ENCODE results near the gene SMYD5.

SMYD5 gene

DNA sequence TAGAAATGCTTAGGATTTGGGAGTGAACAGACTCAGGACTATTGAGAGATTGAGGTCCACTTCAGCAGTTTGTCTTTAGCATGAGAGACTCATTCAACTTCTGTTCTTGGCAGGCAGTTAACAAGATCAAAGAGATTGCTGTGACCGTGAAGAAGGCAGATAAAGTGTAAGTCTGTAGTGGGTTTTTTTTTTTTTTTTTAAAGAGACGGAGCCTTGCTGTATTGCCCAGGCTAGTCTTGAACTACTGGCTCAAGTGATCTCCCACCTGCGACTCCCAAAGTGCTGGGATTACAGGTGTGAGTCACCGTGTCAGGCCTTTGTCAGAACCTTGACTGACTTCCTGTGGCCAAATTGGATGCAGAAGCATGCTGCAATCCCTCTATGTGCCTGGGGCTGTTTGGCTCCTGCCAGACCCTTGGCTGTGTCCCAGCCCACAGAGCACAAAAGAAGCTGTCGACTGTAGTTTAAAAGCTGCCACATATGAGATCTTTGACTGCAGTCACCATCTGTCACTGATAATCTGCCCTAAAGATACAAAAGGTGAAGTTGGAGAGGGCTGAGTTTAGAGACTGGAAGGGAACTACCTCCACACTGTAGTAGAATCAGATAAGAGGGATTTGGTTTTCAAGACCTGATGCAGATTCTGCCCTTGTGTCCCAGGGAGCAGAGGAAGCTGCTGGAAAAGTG is 30.0 kb downstream of the SMYD5 start:
- DNase-seq = peak; percentile 63 to 79

DNA sequence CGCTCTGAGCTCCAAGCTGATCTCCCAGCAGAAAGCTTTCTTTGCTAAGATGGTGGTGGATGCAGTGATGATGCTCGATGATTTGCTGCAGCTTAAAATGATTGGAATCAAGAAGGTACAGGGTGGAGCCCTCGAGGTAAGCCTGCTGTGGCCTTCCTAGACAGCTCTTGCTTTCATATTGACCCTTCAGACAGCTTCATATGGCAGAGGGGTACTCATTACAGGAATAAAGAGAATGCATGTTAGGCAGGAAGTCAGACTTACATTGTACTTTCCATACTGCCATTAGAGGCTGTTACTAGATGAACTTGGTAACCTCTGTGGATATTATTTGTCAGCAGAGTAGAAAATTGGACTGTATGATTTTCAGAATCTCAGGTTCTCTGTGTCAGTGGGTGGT is 30.5 kb downstream of the SMYD5 start:
- DNase-seq = no peak

DNA sequence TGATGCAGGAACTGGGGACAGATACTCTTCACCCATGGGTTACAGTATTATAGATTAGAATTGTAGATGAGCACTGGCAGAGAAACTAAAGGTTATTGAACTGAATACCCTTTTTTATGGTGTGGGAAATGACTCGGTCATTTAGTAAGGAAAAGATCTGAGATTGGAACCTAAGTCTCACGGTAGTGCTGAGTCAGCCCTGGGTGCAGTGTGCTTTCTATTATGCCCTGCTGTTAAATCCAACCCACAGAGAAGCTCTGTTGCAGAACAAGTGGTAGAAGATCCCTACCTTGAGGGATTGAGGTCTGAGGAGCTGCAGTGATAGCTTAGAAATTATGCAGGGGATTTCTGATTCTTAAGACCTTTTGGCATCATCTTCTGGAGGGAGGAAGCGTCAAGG is 32.8 kb downstream of the SMYD5 start:
- no peak for DNase-seq

DNA sequence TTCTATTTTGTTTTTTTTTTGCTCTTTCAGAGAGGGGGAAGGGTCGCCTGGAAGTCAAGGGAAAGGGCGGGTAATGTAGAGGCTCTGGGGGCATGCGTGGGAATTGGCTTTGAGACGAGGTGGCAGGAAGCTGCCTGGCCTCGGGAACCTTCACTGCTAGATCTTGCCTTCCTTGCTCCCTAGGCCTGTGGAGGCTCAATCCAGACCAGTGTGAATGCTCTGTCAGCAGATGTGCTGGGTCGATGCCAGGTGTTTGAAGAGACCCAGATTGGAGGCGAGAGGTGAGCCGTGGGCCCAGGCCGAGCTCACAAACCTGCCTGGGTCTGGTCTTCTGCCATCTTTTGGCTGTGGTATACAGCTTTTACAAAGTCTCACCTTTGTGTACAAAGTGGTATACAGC is 35.6 kb downstream of the SMYD5 start:
- no peak for DNase-seq

DNA sequence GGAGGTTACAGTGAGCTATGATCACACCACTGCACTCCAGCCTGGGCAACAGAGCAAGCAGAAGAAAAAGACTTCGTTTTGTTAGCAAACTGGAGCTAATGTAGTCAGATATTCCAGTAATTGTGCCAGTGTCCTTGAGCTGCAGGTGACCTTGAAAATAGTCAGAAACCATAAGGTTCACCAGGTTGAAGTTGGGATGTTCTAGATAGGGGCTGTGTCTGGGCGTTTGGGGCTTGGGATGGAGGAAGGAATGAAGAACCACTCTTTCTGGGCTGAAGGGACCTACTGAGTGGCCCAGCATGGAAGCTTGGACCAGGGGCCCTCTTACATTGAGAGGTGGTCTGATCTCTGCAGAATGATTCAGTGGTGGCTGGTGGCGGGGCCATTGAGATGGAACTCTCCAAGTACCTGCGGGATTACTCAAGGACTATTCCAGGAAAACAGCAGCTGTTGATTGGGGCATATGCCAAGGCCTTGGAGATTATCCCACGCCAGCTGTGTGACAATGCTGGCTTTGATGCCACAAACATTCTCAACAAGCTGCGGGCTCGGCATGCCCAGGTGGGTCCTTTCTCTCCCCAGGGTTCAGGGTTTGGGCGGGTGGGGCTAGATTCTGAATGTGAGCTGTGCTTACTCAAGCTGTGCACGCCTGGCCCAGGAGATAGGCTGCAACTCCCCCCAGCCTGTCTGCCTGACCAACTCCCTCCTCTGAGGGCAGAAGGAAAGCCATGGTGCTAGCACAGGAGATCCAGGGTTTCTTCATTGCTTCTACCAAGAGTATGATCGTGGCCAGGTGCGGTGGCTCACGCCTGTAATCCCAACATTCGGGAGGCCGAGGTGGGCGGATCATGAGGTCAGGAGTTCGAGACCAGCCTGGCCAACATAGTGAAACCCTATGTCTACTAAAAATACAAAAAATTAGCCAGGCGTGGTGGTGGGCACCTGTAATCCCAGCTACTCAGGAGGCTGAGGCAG is 37.1 kb downstream of the SMYD5 start:
- no peak for DNase-seq

DNA sequence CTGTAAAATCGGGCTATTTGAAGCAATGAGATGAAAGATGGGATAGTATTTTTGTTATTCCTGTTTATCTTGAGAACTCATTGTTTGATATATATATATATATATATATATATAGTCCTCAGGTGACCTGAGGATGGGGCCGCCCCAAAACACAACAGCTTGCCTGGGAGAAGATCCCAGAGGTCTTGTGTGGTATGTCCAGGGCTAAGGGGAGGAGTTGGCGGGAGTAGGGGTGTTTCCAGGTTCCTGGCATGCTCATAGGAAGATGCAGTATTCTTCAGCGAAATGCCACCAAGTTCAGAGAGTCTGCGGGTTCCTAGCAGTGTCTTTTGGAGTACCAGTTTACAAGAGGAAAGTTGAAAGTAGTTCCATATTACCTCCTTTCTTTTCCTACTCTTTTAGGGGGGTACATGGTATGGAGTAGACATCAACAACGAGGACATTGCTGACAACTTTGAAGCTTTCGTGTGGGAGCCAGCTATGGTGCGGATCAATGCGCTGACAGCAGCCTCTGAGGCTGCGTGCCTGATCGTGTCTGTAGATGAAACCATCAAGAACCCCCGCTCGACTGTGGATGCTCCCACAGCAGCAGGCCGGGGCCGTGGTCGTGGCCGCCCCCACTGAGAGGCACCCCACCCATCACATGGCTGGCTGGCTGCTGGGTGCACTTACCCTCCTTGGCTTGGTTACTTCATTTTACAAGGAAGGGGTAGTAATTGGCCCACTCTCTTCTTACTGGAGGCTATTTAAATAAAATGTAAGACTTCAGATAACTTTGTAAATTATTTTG is 38.4 kb downstream of the SMYD5 start:
- DNase-seq = no peak

DNA sequence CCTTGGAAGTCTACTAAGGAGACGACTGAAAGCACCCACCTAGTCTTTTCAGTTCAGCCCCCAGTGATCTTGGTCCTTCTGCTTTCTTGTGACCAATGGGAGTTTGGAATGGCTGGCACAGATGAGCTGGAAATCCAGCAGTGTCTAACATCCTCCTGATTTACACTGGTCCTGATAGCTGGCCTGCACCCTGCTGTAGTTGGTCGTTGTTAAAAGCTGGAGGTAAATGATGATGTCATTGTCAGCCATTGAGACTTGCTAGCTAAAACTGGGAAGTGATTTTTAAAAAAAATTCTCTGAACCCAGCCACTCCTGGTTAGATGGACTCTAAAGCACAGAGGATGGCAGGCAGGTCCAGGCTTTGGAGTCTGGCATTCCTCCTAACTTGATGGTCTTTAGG is 39.4 kb downstream of the SMYD5 start:
- DNase-seq = peak in 1 of 2 experiments; percentile 34

DNA sequence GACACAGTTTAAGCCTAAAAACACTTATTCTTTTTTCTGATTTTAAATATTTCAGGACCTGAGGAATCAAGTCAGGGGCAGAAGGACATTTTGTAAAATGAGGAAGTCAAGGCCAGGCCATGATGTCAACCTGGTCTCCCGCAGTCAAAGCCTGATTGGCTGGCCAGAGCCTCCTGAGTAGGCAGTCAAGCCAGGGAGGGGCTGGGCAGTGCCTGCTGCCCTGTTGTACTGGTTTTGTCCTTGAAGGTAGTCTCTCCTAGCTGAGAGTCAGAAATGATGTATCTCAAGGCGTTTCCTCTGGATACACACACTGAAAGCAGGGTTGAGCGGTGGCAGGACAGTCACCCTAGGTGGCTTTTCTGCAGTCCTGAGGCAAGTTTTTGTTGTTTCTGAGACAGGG is 39.9 kb downstream of the SMYD5 start:
- no peak for DNase-seq

DNA sequence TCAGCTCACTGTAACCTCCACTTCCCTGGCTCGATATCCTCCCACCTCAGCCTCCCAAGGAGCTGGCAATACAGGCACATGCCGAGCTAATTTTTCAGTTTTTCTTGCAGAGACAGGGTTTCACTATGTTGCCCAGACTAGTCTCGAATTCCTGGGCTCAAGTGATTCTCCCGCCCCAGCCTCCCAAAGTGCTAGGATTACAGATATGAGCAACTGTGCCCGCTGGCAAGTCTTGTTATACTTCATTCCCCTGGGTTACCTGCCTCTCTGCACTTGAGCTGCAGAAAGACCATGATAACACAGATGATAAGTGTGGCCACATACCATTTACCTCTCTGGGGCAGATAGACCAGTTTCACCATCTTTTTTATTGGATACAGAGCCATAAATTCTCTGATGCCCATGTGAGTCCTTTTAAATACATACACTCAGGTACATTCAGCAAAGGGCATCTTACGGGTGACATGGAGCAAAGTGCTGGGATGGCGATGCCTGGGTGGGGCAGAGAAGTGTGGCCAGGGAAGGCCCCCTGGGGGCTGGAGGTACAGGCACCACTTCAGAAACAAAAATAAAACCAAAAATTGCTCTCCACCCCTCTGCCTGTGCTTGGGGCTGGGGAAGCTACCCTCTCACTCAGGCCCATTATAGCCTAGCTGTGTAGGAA is 40.4 kb downstream of the SMYD5 start:
- DNase-seq = no peak

DNA sequence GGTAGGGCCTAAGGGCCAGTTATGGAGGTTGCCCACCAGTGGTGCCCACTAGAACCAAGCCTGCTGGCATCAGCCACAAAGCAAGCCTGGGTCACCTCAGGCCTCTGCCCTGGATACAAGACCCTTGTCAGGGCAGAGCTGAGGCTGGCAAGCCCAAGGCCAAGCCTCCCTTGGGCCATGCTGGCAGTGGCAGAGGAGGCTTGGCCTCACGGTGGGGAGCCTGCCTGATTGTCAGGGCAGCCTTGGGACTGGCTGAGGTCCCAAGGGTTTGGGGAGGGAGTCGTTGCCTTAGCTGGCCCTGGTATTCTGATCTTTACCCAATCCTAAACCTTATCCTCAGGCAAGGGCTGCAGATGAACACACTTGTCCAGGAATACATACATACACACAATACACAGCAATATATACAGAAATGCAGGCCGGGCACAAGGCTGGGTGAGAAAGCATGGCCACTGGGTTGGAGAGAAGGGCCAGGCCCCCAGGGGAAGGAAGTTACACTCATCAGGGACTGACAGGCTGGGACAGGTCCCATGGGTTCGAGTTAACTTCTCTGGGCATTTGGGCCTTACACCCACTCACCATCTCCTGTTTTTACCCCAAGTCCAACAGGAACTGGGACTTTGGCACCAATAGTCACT is 41.1 kb downstream of the SMYD5 start:
- no peak for DNase-seq

DNA sequence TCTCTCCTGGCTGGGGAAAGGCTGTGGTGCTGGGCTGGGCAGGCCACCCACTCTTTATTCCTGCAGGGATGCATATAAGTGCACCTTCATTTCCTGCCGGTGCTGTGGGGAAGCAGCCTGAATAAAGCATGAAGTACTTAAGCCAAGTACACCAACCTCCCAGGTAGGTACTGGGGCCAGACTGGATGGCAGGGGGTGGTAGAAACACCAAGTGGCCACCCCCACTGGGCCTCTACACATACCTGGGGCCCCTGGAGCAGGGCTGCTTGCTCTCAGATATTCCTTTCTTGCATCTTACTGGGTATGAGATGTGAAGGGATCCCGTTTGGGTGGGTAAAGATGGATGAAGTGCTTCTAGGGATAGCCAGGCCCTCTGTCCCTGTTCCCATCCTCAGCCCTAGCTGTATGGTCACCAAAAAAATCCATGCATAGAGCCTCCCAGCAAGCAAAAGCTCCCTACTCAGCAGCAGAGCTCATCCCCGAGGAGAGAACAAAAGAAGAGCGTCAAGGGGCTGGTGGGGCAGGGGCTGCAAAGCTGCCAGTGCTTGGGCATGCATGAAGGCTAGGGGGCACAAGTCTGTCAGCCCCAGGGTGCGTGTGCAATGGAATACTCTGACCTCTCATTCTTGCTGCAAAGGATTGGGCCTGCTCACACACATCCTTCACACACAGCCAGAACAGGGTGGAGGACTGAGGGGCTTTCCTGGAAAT is 42.0 kb downstream of the SMYD5 start:
- DNase-seq = no peak

DNA sequence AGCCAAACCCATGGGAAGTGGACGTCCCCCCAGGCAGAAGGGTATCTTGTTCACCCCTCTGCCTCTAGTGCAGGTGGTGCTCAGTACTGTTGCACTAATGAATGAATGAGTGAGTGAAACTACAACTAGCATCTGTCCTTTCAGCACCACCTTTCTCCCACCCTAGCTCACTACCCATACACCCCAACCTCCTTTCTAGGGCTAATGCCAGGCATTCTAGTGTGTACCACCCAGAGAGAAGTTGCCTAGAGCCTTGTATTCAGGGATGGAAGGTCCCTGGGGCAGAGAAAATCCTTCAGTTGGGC is 42.5 kb downstream of the SMYD5 start:
- no peak for DNase-seq

DNA sequence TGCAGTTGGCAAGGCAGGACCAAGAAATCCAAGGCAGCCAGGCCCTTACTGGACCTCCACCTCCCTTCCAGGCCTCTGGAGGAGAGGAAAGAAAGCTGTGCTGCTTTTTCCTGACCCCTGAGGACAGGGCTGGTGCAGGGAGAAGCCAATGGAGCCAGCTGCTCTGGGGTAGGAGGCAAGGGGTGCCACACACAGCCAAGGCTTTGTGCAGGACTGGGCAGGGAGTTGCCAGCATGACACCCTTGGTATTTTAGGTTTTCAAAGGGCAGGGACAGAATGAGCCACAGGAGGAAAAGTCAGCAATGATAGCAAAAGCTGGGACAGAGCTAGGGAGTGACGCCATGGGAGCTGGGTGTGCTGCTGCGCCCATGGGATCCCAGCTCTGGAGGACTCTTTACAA is 43.0 kb downstream of the SMYD5 start:
- no peak for DNase-seq

DNA sequence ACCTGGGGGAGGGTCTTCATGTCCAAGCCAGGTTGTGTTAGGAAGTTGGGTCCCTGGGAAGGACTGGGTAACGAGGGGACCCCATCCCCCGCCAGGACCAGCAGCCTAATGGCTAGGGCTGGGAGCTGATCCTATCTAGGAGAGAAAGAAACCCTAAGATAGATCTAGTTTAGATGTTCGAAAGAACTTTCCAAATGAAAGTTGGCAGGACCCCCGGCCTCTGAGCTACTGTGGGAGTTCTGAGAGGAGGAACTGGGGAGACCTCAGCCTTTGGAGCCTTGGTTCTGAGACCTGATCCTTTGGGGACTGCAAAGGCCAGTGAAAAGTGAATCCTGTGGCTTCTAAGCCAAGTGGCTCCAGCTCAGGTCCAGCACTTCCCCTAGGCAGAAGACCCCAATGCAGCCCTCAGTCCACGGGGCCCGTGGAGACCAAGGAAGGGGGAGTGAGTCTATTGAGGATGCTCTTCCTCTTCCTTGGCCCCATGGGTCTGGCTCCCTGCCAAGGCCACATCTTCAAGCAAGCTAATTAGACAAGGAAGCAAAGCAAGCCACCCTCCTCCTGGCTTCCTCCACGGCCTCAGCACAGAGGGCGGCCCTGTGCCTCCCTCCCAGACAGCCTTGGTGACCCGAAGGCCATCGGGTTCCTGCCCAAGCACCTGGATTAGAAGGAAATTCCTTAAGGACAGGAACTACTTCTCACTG is 43.5 kb downstream of the SMYD5 start:
- no peak for DNase-seq

DNA sequence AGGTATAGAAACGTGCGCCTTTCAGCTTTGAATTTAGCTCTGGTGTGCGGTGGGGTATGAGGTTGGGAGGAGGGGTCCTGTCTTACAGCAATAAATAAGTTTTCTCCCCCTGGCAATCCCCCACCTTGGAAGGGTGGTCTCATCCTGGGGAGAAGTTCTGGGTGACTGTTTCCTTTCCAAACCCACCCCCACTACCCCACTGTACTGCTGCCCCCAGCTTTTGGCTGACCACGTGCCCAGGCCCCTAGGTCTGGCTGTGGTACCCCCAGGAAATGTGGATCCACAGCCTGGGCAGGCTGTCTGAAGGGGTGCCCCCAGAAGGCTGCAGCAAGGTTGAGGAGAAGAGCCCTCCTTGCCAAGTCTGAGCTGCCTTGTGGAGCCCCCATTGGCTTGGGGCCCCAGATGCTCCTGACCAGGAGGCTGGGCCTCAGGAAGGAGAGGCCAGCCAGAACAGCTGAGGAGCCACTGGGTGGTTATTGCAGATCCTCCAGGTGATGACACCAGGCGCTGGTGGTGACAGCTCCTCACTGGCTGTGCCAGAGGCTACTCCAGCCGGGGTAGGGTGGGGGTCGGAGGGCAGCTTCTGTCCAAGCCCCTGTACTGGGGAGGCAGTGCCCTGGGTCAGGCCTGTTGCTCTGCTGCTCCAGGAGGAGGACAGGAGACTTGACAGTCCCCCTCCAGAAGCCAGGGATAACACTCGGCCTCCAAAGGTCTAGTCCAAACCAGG is 44.3 kb downstream of the SMYD5 start:
- DNase-seq = no peak

DNA sequence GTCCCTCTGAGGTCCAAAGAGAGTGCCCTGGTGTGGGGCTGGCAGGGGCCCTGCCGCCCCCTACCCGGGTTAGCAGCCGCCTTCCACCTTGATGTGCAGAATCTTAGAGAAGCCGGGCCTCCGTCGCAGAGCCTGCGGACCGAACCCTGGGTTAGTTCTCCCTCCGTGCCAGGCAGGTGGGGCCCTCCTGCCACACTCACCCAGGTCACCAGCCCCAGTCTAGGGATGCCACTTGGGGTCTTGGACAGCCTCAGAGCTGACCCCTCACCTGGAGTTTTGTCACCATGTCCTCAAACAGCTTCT is 44.8 kb downstream of the SMYD5 start:
- no peak for DNase-seq

DNA sequence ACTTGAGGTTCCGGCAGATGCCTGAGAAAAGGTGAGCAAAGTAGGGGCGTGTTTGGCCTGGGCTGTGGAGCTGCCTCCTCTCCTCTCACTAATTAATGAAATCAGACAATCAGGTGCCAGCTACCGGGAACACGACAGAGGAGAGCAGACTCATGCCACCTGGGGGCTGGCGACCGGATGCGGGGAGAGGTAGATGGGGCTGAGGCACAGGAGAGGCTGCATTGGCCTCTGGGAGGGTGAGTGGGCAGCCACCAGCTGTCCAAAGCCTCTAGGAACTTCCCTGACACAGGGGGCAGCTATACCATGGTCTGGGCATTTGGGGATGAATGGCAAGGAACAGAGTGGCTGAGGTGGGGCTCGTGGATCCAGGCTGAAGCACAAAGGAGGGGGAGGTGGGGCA is 45.2 kb downstream of the SMYD5 start:
- no peak for DNase-seq

DNA sequence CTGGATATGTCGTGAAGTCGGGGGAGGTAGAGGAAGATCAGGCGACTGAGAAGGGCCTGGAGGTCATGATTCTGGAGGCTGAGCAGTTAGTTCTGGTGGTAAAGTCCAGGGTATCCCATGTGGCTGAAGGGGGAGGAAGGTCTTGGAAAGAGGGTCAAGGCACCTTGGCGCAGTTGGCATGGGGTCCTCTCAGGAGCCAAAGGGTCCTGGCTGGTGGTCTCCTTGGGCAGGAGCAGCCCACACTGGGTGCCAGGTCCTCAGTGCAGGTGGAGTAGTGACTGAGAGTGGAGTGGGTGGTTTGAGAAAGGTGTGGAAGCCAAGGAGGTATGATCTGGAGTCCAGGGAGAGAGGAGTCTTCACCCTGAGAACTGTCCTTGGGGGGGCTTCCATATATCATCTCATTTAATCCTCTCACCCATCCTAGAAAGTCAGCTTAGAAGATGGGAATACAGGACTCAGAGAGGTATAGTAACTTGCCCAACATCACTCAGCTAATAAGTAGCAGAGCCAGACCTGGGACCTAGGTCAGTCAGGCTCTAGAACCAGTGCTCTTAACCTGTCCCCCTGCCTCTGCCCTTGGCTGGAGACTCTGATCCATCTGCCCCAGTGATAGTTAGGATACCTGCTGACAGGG is 45.8 kb downstream of the SMYD5 start:
- no peak for DNase-seq

DNA sequence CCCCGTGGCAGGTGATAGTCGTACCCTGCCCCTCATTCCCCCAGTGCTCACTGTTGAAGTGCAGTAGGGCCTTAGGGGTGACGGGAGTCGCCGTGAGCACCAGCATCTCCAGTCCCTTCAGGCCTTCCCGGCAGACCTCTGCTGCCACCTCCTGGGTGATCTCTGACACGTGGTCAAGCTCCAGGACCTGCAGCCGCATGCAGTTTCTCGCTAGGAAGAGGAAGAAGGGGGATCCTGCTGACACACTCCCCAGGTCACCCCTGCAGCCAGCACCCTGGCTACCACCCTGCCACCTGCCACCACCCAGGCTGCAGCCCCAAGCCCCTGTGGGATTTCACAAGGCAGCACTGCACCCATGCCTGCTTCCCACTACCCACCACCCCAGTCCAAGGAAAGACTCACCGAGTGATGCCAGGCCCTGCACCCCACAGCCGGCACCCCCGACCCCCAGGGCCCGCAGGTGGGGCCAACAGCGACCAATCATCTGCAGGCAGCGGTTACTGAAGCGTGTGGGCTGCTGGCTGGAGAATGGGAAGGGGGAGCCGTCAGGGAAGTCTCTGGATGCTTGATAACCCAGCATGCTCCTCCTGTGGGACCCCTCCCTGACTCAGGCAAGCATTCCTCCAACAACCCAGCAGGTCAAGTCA is 46.4 kb downstream of the SMYD5 start:
- DNase-seq = no peak
